HG03521 (cell line): Measurements from ENCODE around the gene DNAH12.

Experiments
- ATAC-seq: cut with Tn5 transposase; IDR thresholded peaks from one replicate; pipeline ENCODE4 v1.9.1; 2021; ENCODE audit warnings: mild to moderate bottlenecking, moderate library complexity; ENCODE audit not compliant: unreplicated experiment

DNAH12 gene

GRCh38 chr3:57256844-57257243 lies 287.3 kb downstream of the DNAH12 start:
- no peak for ATAC-seq

- ATAC-seq: no peak
Measured at GRCh38 chr3:57252404-57252803, 291.7 kb downstream of the DNAH12 start.

- ATAC-seq: no peak
Measured at GRCh38 chr3:57244946-57245345, 299.2 kb downstream of the DNAH12 start.
